ENCODE measurements around the gene ZNF813.
A peak's percentile ranks its signal among the peaks of the same experiment; 100 is the strongest.

The ZNF813 gene

GRCh38 chr19:53521373-53522202 is 54.1 kb downstream of the ZNF813 start:
- no peak for DNase-seq

DNA sequence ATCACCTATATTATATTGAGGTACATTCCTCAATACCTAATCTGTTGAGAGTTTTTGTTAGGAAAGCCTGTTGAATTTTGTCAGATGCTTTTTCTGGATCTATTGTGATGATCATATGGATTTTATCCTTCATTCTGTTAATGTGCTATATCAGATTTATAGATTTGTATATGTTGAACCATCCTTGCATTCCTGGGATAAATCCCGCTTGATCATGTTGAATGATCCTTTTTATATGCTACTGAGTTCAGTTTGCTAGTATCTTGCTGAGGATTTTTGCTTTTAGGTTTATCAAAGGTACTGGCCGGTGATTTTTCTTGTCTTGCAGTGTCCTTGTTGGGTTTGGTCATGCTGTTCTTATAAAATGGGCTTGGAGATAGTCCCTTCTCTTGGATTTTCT is 58.4 kb downstream of the ZNF813 start:
- DNase-seq, result no peak

- no peak for DNase-seq
These were observed 63.1 kb downstream of the ZNF813 start for GRCh38 chr19:53530622-53531021.

DNA sequence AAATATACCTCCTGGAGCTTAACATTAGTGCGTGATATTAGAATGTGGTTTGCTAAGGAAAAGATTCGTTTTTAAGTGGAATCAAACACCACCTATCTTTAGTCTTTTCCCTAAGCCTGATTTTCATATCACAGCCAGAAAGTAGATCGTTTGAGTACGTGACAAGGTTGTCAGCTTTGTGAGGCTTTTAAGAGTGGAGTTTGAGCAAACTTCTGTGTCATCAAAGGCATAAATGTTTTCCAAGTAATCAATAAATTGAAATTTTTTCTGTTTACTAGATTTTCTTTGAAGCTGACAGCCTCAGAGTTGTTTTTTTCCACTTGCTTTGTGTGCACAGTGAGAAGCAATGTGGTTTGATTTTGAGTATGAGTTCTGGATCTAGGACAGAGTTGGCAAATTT is 63.9 kb downstream of the ZNF813 start:
- no peak for DNase-seq

- DNase-seq, result no peak
These were observed 64.8 kb downstream of the ZNF813 start for GRCh38 chr19:53532362-53532761.

DNA sequence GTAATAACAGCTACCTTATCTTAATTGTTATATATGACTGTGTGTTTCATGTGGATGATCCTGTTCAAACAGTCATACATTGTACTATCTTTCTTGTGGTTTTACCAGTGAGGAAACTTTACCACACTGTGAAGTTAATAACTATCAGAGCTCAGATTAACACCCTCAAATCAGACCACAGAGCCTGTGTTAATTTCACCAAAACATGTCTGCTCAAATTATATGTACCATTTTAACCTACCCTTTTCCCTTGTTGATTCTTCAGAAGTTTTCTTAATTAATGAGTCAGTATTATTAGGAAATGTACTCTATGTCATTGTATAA is 68.7 kb downstream of the ZNF813 start:
- no peak for DNase-seq

GRCh38 chr19:53537121-53537520 is 69.6 kb downstream of the ZNF813 start:
- no peak for DNase-seq

- peak; percentile 91 to 96 for DNase-seq
These were observed 70.2 kb downstream of the ZNF813 start, which contains the start of gene ZNF331 for GRCh38 chr19:53537521-53538377. Gene ZNF331, plus strand, starts transcription at chr19:53538145. Its CDS starts 31,232 bp downstream, at chr19:53569377.

DNA sequence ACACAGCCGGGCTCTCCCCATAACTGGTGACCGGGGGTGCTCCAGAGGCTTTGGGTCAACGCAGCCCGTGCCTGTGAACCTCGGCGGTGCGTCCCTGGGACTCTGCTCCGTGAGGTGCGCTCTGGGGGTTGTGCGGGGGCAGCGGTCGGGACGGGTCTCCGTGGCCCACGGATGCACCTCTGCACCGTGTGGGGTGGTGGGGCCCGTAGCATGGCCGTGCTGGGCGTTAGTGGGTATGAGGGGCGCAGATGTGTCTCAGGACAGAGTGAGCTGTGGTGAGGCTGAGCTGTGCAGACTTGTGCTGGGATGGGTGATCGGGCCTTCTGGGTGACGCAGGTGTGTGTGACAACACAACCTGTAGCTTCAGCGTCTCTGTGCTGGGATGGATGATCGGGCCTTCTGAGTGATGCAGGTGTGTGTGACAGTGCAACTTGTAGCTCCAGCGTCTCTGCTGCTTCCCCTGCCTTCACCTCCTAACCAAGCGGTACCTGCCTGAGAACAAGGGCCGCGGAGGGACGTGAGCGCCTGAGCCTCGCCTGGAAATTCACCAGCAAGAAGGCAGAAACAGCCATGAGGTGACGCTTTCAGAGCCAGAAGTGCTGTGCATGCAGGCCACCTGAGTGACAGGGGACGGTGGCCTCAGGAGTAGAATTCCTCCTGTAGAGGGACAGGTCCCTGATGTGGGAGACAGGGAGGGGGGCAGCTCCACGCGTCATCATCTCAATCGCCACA is 71.0 kb downstream of the ZNF813 start:
- no peak for DNase-seq

DNA sequence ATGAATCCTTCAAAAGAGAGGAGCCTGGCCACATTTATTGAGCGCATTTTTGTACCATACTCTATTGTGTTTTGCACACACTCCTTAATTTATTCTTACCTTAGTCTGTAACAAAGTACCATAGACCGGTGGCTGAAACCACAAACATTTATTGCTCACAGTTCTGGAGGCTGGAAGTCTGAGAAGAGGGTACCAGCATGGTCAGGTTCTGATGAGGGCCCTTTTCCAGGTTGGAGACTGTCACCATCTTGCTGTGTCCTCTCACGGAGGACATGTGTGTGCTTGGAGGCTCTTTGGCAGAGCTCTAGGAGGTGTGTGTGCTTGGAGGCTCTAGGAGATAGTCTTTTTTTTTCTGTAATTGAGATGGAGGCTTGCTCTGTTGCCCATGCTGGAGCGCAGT is 72.6 kb downstream of the ZNF813 start:
- no peak for DNase-seq

- no peak for DNase-seq
These were observed 74.4 kb downstream of the ZNF813 start for GRCh38 chr19:53541971-53542370.

DNA sequence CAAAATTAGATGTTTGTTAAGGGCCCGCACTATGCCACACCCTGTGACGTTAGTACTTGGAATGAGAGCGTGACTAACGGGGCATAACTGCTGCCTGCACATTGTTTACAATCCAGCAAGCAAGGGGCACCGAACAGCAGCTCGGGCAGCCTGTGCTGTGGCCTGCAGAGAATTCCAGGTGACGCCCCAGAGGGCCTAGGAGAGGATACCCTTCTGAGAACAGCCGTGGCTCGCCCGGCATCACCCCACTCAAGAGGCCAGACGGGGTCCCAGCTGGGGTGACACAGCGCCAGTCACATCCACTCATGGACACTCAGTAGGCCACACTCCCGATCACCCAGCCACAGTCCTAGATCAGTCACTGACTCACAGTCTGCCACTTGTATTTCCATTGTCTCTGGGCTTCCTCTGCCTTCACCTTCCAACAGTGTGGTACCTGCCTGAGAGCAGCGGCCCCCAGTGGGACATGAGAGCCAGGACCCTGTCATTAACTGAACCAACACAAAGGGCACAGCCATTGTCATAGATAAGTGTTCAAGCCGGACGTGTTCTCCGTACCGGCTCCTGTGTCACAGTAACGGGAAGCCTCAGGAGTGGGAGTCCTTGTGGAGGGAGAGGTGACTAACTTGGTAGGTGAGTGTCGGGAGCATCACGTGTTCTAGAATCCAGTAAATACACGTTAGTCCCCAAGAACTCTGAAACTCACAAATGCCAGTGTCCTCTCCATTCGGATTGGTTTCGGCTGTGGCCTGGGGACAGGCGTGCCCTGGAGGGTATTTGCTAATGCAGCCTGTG is 77.9 kb downstream of the ZNF813 start:
- no peak for DNase-seq
